Endodermal cell (in vitro differentiated cells): ENCODE results near the gene NTN3. TPM values are rescaled to one million over a fixed set of nuclear protein-coding genes. Genes with fewer than 3 reads are reported as not detected.

Source experiments
- DNase-seq: peaks from one replicate; pipeline ENCODE4 v3.0.0-alpha.2; 2017
- H3K27ac ChIP-seq: 2 replicates; pipeline ENCODE4 v1.5.1; 2013; ENCODE audit warnings: mild to moderate bottlenecking, low read depth, low read length, moderate library complexity
- H3K27me3 ChIP-seq: 2 replicates; pipeline ENCODE4 v1.6.1; 2013; ENCODE audit warnings: mild to moderate bottlenecking, low read length, moderate library complexity; ENCODE audit not compliant: insufficient read depth, control insufficient read depth, poor library complexity, severe bottlenecking
- H3K36me3 ChIP-seq: 2 replicates; pipeline ENCODE4 v1.7.0; 2013; ENCODE audit warnings: mild to moderate bottlenecking, low read length, moderate library complexity; ENCODE audit not compliant: control insufficient read depth, insufficient read depth
- H3K4me1 ChIP-seq: one replicate; pipeline ENCODE4 v1.7.0; 2013; ENCODE audit warnings: low read length; ENCODE audit not compliant: control insufficient read depth, insufficient read depth
- H3K4me3 ChIP-seq: 2 replicates; pipeline ENCODE4 v1.5.1; 2013; ENCODE audit warnings: mild to moderate bottlenecking, low read length, moderate library complexity
- H3K9ac ChIP-seq: 2 replicates; pipeline ENCODE4 v1.6.1; 2013; ENCODE audit warnings: mild to moderate bottlenecking, low read length, moderate library complexity; ENCODE audit not compliant: poor library complexity, severe bottlenecking; ENCODE audit errors: extremely low read depth
- H3K9me3 ChIP-seq: 2 replicates; pipeline ENCODE4 v1.6.1; 2013; ENCODE audit warnings: mild to moderate bottlenecking, low read length, moderate library complexity; ENCODE audit not compliant: control insufficient read depth
- H3K27ac Mint-ChIP-seq: 2 replicates; pipeline ENCODE4 v1.8.0; 2020; ENCODE audit warnings: mixed read lengths
- H3K27me3 Mint-ChIP-seq: 2 replicates; pipeline ENCODE4 v1.8.0; 2021; ENCODE audit warnings: mild to moderate bottlenecking, mixed read lengths; ENCODE audit not compliant: insufficient read depth
- H3K36me3 Mint-ChIP-seq: 2 replicates; pipeline ENCODE4 v1.8.0; 2020; ENCODE audit warnings: low read depth, mixed read lengths
- H3K4me1 Mint-ChIP-seq: 2 replicates; pipeline ENCODE4 v1.8.0; 2020; ENCODE audit warnings: mixed read lengths
- H3K4me3 Mint-ChIP-seq: 2 replicates; pipeline ENCODE4 v1.8.0; 2020; ENCODE audit warnings: mild to moderate bottlenecking, moderate library complexity, mixed read lengths
- H3K9me3 Mint-ChIP-seq: 2 replicates; pipeline ENCODE4 v1.8.0; 2020; ENCODE audit warnings: mild to moderate bottlenecking, mixed read lengths
- CTCF ChIP-seq: fragments of 200-600 bp; sonication (generic); conservative IDR thresholded peaks from 2 replicates; pipeline ENCODE4 v1.5.0; 2021; ENCODE audit warnings: antibody characterized with exemption, mild to moderate bottlenecking
- WGBS, 2 experiments: methylation state at CpG; one replicate each; pipeline versions ENCODE4 v1.1.5 to v1.1.7; 2013; ENCODE audit warnings: missing lambda C conversion rate in 2 of 2, mixed read lengths in 1 of 2; ENCODE audit not compliant: insufficient coverage in 1 of 2, insufficient read length in 1 of 2; 5-methylcytosine and 5-hydroxymethylcytosine counted together
- total RNA-seq, 2 donors: library from RNA; stranded (reverse); fragmentation: NEBNext Ultra II Directional in 1 of 2; extraction: Animal tissue kit (Norgen Biotek cat#: 25700) in 1 of 2; gene quantifications; 2 replicates in 1 of 2; 3 replicates in 1 of 2; pipeline ENCODE4 v1.2.1, GENCODE V29; 2021

NTN3 gene
- total RNA-seq, 2 donors from 2014 or later = 0.48 to 0.62 TPM

DNA sequence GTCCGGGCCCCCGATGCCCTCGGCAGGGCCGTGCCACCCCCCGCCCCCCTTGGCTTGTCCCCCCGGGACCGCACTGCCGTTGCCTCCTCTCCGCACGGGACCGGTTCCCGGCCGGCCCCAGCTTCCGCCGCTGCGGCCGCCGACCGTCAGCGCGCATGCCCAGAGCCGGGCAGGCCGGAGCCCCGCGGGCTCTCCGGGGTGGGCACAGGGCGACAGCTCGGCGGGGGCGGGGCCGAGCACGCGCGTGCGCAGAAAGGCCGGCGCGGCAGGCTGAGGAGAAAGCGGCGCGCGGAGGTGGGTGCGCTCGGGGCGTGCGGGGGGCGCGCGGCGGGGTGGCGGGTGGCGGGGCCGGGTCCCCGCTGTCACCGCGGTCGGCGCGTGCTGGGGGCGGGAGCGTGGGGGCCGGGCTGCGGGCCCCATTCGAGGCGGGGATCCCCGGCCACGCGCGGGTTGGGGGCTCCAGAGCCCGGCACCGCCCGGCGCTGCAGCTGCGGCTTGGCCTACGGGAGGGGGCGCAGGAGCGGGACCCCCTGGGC is 3.8 kb downstream of the NTN3 start, which contains the start of gene TBC1D24:
Gene TBC1D24, plus strand, starts transcription at position 251 of the 536 bp plus-strand sequence. CDS start 21,022 bp downstream, outside the sequence.
- WGBS, 2 experiments = 0% methylated on average over 10 to 77 of the region's 77 CpGs
- peaks cover 2% of the 10 kb centered on the region for H3K4me1 Mint-ChIP-seq
- H3K9ac ChIP-seq = peak within 1 kb of the TSS; percentile 69
- no peaks in the 10 kb centered on the region for H3K9me3 ChIP-seq
- H3K27me3 ChIP-seq = peaks cover 38% of the 10 kb centered on the region
- H3K9me3 Mint-ChIP-seq = no peaks in the 10 kb centered on the region
- H3K36me3 ChIP-seq = no peaks in the 10 kb centered on the region
- peaks cover 3% of the 10 kb centered on the region for H3K4me1 ChIP-seq
- no peak within 1 kb of the TSS for H3K27ac Mint-ChIP-seq
- no peak within 1 kb of the TSS for H3K27ac ChIP-seq
- H3K27me3 Mint-ChIP-seq = peaks cover 38% of the 10 kb centered on the region
- peak within 1 kb of the TSS; percentile 86 for H3K4me3 ChIP-seq
- TF ChIP-seq CTCF = no peak
- peak within 1 kb of the TSS; percentile 63 for H3K4me3 Mint-ChIP-seq
- no peaks in the 10 kb centered on the region for H3K36me3 Mint-ChIP-seq
- DNase-seq = peak; percentile 94

- no peaks in the 10 kb centered on the region for H3K36me3 Mint-ChIP-seq
- Histone ChIP-seq H3K4me3 (peak overlapping the region; percentile 77), H3K4me1 (peaks cover 3% of the 10 kb centered on the region), H3K9ac (no peak overlapping the region), H3K27me3 (peaks cover 31% of the 10 kb centered on the region), H3K9me3 (no peaks in the 10 kb centered on the region), H3K27ac (no peak overlapping the region), H3K36me3 (no peaks in the 10 kb centered on the region)
- no peak overlapping the region for H3K27ac Mint-ChIP-seq
- peaks cover 31% of the 10 kb centered on the region for H3K27me3 Mint-ChIP-seq
- WGBS, 2 experiments = 15 to 26% methylated on average over 28 to 55 of the region's 55 CpGs
- peak overlapping the region; percentile 63 for H3K4me3 Mint-ChIP-seq
- DNase-seq = peak; percentile 76
- H3K9me3 Mint-ChIP-seq = no peaks in the 10 kb centered on the region
- H3K4me1 Mint-ChIP-seq = peaks cover 2% of the 10 kb centered on the region
- TF ChIP-seq CTCF = no peak
These were observed 4.6 kb downstream of the NTN3 start for GRCh38 chr16:2475413-2476344.

GRCh38 chr16:2476345-2476720 is 5.2 kb downstream of the NTN3 start:
- Histone ChIP-seq H3K4me3 (peak overlapping the region; percentile 77), H3K27me3 (peaks cover 30% of the 10 kb centered on the region), H3K9ac (no peak overlapping the region), H3K9me3 (no peaks in the 10 kb centered on the region), H3K4me1 (peaks cover 3% of the 10 kb centered on the region), H3K36me3 (no peaks in the 10 kb centered on the region), H3K27ac (no peak overlapping the region)
- H3K27ac Mint-ChIP-seq = no peak overlapping the region
- TF ChIP-seq CTCF = no peak
- 93 to 98% methylated on average over 7 to 9 of the region's 9 CpGs for WGBS, 2 experiments
- H3K9me3 Mint-ChIP-seq = no peaks in the 10 kb centered on the region
- peaks cover 2% of the 10 kb centered on the region for H3K4me1 Mint-ChIP-seq
- H3K4me3 Mint-ChIP-seq = peak overlapping the region; percentile 63
- H3K36me3 Mint-ChIP-seq = no peaks in the 10 kb centered on the region
- DNase-seq = no peak
- peaks cover 30% of the 10 kb centered on the region for H3K27me3 Mint-ChIP-seq
